GM19238 (cell line): Measurements from ENCODE around the gene HAUS7.

Source experiments
- DNase-seq: peaks from one replicate; pipeline ENCODE4 v3.0.0; 2011; ENCODE audit warnings: low spot score; ENCODE audit not compliant: insufficient read length

Gene HAUS7

DNA sequence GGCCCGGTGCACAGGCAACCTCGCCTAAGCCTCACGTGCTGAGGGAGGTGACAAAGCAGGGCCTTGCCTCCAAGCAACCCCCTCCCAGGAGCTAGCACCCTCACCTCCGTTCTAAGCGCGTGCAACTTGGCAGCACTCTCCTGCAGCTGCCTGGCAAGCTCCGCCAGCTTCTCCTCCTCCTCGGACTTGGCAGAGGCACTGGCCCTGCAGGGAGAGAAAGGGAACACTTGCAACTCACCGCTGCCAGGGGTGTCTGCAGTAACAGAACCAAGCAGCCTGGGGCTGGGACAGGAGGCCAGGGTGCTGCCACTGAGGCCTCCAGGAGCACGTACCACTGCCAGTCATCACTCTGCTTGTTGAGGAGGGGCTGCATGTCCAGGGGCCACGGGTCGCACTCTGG, 14.2 kb downstream of the HAUS7 start:
- no peak for DNase-seq

DNA sequence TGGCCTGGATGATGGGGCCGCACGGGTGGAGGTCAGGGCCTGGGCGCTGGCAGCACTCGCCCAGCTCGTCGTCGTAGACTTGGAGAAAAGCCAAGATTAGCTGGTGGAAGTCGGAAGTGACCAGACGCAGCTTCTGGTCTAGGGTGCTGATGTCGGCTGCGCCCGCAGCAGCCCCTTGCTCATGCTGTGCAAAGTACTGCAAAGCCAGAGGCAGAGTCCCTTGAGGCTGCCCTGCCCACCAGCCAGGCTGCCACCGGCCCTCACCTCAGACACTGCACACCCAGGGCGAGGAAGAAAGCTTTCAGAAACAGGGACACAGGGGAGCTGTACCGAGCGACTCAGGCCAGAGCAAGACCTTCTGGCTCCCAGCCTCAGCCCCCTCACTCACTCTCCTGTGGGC, 14.8 kb downstream of the HAUS7 start:
- DNase-seq = no peak

DNA sequence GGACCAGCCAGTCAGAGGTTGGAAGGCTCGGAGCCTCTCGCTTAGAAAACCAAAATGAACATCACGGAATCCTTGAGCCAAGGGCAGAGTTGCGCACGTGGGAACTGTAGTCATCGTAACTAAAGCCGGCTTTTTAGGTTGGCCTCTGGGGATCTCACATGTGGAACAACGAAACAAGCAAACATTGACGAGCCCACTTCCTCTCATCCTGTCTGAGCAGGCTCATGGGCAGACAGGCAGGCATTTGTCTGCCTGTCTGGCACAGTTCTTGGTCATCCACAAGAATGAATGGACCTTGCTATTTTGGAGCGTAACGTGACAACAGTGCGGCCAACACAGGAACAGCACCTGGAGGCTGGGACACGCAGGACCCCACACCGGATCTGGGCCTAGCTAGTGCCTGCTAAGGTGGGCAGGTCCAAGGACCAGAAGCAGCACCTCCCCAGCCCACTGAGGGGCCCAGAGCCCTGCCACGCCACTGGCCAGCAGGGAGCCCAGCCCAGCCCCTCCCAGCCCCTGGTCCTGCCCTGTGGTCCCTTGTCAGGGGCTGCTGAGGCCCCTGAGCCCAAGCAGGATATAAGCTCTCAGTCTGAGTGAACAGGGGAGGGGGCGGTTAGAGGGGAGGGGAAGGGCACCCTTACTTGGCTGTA, 15.3 kb downstream of the HAUS7 start:
- no peak for DNase-seq

DNA sequence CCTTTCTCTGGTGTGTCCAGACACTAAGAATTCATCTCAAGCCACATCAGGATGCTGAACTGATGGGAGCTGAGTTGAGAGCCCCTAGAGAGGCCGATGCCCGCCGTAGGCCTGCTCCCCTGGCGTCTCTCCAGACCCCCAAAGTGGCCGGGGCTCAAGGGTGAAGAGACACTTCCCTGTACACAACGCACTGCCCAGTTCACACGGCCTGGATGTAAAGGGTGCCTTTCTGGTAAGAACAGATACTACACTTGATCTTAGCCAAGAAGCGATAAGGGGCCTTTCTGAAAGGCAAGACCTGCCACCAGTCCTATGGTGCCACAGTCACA, 19.5 kb downstream of the HAUS7 start:
- DNase-seq = no peak

DNA sequence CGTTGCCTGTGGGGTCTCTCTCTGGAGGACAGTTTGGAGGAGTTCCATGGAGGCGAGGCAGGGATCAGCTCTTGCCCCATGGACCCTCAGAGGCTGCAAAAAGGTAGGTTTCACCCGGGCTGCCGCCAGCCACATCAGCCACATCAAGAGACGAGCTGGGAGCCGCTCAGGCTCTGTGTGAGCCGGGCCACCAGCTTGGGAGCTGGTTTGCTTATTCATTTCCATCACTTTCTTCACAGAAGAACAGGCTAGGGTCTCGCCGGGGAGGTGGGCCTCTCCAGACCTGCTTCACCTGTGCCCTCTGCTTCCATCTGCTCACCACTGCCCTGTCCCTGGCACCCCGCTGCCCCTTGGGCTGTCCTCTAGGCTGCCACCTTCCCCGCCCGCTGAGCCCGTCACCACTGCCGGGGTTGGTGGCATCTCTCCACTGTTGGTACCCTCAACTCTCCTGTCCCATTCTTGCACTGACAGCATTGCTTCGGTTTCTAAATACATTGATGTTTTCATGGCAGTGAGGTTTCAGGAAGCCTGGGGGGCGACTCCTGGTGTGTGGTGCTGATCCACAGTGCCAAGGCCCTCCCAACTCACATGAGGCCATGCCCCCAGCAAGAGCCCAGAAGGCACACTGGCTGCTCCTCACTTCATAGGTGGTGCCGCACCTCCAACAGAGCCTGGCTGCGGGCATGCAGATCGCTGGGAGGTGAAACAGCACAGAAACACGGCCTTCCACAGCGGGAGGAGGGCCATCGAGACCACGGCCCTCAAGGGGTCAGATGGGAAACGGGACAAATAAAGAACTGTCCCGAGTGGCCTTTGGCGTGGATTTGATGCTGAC, 20.0 kb downstream of the HAUS7 start:
- DNase-seq = no peak

DNA sequence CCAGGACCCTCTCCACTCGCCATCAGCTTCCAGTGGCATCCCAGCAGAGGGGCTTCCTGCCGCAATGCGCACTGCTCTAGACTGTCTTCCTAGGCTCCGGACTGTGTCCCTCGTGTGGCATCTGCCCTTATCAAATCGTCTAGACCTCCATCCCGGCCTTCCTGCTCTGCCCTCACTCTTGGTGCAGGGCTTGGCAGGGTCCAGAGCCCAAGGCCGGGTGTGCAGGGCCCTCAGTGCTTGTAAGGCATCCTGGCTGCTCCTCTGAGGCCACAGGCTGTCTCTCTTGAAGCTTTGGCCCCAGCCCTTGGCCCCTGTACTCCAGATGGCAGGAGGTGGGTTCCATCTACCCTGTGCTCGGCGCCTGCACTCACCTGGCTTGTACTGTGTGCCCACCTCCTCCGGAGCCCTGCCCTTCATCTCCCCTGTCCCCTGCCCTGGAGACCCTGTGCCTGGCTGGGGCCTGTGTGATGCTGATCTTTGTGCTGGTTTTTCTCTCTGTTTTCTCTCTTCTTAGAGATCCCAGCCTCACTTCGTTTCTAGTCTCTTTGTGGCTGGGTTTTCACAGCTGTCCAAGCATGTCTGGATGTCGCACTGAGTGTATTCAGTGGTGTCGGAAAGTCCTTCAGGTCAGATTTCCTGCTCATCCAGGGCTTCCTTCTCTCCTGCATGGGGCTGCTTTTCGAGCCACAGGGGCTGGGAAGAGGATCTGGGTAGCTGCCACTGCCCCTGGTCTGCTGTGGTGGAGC, 20.8 kb downstream of the HAUS7 start:
- no peak for DNase-seq

DNA sequence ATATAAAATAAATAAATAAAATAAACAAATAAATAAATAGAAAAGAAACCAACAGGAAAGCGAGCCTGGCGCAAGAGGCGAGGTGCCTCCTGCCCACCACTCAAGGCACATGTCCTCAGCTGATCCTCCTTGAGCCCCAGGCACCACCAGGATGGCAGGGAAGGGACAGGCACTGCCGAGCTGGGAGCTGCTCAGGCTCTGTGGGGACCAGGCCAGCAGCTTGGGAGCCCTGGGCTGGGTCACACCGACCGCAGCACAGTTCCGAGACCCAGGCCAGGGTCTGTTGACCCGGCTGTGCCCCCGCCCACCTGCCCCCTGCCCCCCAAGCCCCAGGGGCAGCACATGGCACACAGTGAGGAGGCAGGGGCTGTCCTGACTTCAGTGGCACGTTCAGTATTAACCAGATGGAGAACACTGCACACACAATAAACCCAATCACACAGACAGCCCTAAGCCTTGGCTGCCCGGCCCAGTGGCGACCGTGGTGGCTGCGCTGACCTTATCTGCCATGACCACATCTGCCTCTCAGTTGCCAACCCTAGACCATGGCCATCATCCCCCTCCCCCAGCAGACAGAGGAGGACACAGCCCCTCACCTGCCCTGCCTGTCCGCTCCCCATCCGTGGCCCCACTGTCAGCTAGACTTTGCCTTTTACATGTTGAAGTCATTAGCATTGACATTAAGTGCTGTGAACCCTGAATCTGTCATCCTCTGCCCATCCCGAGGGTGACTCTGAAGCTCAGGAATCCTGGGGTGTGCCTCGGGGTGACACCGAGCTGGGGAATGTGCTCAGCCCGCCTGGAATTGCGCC, 21.6 kb downstream of the HAUS7 start:
- DNase-seq = no peak

DNA sequence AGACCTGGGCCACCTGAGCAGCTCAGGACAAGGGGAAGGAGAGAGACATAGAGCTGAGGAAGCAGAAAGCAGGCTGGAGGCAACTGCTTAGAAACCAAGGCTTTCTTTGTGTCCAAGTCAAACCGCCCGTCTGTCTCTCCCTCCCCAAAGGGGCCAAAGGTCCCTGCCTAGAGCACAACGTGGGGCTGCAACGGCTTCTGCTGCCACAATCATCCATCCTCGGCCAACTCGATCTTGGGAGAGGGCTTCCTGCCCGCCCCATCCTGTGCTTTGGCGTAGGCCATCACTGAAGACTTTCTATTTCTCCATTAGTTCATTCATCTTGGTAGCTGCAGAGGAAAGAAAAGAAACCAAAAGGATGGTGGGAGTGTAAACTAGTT, 22.8 kb downstream of the HAUS7 start:
- DNase-seq = no peak

DNA sequence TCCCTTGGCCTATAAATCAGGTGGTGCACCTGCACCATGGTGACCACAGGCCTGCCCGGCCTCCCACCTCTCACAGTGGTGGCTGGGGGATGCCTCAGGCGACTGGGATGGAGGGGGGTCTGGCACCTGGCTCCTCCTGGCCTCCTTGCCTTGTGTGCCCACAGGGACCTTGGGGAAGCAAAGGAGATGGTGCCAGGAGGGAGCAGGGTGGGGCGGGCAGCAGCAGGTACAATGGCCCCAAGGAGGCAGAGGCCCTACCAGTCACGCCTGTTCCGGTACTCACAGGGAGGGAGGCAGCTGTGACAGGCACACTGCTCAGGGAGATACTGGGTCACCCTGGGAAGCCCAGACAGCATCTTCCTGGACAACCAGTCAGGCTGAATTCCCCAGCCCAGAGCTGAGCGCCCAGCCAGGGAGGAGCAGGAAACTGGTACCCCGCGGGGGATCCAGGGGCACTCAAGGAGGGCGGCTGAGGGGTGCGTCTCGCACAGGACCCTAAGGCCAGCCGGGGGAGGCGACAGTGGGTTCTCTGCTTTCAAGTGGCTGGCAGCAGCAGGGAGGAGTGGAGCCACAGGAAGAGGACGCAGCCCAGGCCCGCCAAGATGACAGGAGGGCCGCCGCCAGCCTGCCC, 23.3 kb downstream of the HAUS7 start:
- no peak for DNase-seq

DNA sequence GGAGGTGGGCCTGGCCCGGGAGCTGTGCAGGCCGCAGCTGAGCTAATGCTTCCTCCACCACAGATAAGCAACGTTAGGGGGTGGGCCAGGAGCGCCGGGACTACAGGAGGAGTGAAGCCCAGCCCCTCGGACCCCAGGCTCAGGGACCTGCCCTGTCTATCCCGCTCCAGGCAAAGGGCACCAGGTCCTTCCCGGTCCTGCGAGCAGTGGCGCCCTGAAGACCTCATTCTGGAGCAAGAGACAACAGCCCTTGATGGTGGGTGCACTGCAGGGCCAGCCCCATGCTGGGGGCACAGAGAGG, 23.8 kb downstream of the HAUS7 start:
- no peak for DNase-seq

DNA sequence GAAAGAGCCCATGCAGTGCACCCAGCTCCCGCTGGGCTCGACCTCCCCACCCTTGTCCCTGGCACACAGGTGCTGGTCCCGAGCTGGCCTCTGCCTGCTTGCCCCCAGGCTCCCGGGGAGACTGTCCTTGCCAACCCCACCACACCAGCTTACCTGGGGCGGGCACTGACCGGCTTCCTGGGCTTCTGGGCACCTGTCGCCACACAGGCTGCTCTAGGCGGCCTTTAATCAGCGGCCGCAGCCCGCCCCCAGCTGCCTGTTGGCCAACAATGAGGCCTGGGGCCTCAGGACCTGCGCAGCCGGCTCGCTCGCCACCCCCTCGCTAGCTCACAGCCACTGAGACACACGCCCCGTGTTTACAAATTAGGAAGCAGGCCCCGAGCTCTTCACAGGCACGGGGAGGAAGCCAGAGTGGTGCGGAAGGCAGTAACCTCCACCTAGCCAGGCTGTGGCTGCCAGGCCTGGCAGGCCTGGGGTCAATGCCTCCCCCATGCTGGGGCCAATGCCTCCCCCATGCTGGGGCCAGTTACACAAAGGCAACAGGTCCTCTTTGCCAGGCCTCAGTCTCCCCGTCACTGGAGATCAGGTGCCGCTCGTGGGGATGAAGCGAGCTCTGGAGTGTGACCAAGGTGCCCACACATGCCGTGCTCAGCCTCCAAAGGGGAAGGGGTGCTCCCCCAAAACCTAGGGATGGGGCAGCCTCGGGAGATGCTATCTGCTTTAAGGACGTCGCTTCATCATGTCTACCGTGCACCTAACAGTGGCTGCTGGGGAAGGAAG, 24.3 kb downstream of the HAUS7 start, which contains the start of gene TREX2:
Gene TREX2 (minus strand): TSS at position 201 of the 780 bp plus-strand sequence. CDS start 626 bp downstream, outside the sequence.
- no peak for DNase-seq

DNA sequence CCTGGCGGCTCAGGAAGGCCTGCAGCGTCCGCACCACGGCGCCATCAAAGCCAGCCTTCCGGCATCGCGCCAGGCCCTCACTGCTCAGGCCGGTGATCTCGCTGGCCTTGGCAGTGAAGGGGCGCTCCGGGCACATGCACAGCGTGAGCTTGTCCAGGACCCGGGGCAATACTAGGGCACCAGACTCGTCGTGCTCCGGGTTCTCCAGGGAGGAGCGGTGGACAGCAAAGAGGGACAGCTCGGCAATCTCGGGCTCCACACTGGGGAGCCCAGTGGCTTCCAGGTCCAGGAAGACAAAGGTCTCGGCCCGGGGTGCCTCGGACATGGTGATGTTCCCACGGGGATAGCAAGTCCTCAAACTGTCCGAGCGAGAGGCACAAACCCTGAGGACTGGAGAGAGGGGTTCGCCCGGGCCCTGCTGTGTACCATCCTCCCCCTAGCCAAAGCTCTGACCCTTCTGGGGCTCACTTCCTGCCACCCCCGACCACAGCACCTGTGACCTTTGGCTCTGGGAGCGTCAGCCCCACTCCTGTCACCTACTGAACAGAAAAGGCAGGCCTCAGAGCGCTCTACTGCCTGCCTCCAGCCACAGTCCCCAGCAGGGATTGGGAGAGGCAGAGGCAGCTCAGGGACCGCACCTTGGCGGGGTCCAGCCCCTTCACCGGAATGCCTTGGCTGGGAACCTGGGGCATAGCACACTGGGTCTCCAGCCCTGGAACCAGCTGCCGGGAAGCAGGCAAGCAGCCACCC, 25.1 kb downstream of the HAUS7 start:
- no peak for DNase-seq

DNA sequence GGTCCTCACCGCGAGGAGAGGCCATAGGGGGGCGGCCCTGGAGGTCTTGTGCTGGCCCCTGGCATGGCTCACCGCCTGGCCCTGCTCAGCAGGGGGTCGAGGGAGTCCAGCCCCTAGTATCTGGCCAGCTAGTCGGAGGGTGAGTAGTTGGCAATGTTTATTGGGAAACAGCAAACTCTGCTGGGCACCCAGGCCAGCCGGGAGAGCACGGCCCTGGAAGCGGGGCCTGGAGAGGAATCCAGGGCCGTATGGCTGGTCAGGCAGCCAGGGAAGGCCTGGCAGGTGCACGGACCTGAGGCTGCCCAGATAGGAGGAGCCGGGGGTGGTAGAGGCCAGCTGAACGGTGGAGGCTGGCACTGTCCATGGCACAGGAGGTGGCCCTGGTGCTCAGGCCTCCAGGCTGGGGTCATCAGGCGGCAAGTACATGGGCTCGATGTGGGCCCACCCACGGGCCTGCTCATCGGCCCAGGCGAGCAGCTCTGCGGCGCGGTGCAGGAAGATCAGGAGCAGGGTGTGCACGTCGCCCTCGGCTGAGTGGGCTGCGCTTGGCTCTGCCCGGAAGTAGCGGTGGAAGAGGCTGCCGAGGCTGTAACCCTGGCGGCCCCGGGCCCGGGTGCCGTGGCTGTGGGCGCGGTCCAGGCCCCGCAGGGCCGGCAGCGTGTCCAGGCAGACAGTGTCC, 25.9 kb downstream of the HAUS7 start:
- no peak for DNase-seq

DNA sequence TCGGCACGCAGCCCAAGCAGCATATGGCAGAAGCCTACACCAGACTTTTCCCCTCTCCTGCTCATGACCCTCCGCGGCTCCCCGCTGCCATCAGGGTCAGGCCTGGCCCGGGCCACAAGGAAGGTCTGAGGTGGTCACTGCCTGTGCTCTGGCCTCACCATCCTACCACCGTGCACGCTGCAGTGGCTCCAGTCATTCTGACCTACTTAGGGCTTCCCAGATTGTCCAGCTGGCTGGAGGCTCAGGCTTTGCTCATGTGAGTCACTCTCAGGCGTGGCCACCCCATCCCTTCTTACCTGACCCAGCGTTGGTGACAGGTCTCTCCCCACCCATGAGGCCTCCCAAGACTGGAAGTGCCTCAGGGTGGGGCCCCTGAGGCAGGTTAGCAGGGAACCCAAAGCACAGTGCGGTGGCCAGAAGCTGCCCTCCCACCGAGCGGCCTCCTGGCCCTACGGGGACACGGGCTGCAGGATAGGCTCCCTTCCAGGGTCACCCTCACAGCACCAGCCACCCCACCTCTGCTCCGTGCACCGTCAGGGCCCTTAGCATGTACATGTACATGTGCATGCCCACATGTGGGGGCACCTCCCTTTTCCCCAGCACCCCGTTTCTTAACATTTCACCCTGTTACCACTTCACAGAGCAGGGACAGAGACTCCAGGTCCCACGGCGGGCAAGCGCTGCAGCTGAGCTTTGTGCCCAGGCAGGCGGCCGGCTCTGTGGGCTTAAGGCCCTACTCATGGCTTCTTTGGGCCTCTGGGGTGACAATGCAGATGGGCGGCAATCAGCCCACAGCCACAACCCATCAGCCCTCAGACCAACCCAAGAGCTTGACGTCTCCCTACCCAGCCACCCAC, 26.7 kb downstream of the HAUS7 start:
- no peak for DNase-seq

DNA sequence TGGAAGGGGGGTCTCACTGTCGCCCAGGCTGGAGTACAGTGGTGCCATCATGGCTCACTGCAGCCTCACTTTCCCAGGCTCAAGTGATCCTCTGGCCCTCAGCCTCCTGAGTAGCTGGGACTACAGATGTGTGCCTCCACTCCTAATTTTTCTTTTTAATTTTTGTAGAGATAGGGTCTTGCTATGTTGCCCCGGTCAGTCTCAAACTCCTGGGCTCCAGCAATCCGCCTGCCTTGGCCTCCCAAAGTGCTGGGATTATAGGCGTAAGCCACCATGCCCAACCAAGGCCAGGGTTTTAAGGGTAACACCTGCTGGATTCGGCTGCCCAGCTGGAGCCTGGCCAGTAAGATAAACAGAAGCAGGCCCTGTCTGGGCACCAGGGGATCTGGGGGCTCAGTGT, 27.9 kb downstream of the HAUS7 start:
- DNase-seq = no peak

DNA sequence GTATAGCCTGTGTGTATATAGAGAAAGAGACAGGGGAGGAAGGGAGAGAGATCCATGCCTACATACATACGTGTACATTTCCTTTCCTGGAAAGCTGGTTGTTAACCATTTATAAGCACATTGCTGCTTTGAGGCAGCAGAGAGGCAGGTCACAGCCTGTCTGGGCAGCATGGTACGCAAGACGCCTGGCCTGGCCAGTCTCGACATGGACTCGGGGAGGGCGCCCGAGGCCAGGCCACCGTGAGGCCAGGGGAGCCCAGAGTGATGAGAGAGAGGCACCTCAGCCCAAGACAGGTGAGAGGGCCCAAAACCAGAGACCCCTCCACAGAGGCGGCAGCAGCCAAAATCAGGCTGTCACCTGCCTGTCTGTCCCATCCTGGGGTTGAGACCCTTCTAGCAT, 28.4 kb downstream of the HAUS7 start:
- DNase-seq = no peak

DNA sequence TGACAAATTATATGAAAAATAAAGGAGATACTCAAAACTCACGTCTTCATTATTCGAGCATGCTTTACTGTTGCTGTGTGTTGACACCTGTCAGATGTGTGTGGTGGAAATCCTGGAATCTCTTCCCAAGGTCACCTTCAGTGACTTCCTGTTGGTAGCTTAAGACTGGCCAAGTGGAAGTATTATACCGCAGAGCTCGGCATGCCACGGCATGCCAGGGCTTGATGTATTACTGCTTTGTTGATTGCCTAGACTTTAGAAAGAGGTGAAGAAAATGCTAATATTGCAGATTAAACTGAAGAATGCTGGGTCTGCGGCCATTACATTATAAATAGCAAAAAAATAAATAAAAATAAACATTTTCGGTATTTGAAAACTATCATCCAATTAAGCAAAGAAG, 29.1 kb downstream of the HAUS7 start:
- DNase-seq = no peak

DNA sequence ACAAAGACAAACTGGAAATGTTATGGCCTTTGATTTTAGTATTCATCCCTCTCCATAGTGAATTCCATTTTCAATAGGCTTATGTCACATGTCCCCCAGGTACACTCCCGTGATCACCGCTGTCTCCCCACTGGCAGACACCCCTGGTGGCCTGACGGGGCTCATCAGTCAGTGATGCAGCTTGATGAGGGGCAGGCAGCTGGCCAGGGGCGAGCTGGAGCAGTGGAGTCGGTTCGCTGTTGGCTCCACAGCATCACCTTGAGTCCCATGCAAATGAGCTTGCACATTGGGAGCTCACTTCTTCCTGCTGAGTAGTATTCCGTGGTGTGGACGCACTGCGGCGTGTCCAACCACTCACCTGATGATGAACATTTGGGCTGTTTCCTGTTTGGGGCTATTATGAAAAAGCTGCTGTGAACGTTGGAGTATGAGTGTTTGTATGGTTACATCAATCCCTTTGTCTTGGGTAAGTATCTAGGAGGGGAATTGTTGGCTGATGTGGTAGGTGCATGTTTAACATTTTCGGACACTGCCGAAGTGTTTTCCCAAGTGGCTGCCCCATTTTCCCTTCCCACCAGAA, 29.7 kb downstream of the HAUS7 start:
- no peak for DNase-seq
